Endothelial cell of umbilical vein (primary cell): ENCODE data around the gene IL36RN. TPM values are rescaled to one million over a fixed set of nuclear protein-coding genes. Genes with fewer than 3 reads are reported as not detected.

Source experiments
- BruUV-seq: library from RNA; stranded (reverse); fragments of 400-500 nt; replicated peaks from 2 replicates; lab custom pipeline; 2021; lab: Mats Ljungman, UMichigan
- CTCF ChIA-PET: fragments of 300-600, 350-600 bp; sonication (Branson Sonifier 250); formaldehyde crosslinking; loops from one replicate; lab custom pipeline; 2021; ENCODE audit warnings: antibody characterized with exemption, inconsistent platforms; lab: Charles Lee
- POLR2A ChIA-PET: fragments of 300-600, 350-600 bp; sonication (Branson Sonifier 250); formaldehyde crosslinking; loops from one replicate; lab custom pipeline; 2021; ENCODE audit warnings: antibody characterized with exemption, inconsistent platforms; lab: Charles Lee
- DNase-seq: peaks from one replicate; pipeline ENCODE4 v3.0.0-alpha.2; 2011; ENCODE audit warnings: low read depth, low spot score
- FAIRE-seq: peaks from 2 replicates; lab custom pipeline; 2011; peaks lifted over from hg19 to GRCh38; lab: Jason Lieb, UNC
- H2AFZ ChIP-seq: 2 replicates; pipeline ENCODE4 v1.6.0; 2012; ENCODE audit warnings: low read depth, low read length, control low read depth, inconsistent platforms
- H3K27ac ChIP-seq: 2 replicates; pipeline ENCODE4 v1.5.1; 2011; ENCODE audit warnings: low read depth, mild to moderate bottlenecking, control low read depth, low read length, moderate library complexity; ENCODE audit not compliant: insufficient read depth
- H3K27me3 ChIP-seq, 2 experiments: 2 replicates each; pipeline versions ENCODE4 v1.6.0 to v1.6.1; 2011; ENCODE audit warnings: low read length in 2 of 2, mixed read lengths in 1 of 2; ENCODE audit not compliant: control insufficient read depth in 2 of 2, insufficient read depth in 2 of 2
- H3K36me3 ChIP-seq, 2 experiments: 2 replicates in 1 of 2; 3 replicates in 1 of 2; pipeline ENCODE4 v1.5.1; 2011; ENCODE audit warnings: low read length in 2 of 2, mild to moderate bottlenecking in 1 of 2, moderate library complexity in 1 of 2; ENCODE audit not compliant: control insufficient read depth in 2 of 2, insufficient read depth in 2 of 2; ENCODE audit errors: extremely low read depth in 1 of 2
- H3K4me1 ChIP-seq: 3 replicates; pipeline ENCODE4 v1.5.1; 2011; ENCODE audit warnings: mild to moderate bottlenecking, low read length; ENCODE audit not compliant: control insufficient read depth, insufficient read depth; ENCODE audit errors: extremely low read depth
- H3K4me2 ChIP-seq: 2 replicates; pipeline ENCODE4 v1.6.1; 2011; ENCODE audit warnings: low read length, control low read depth, mixed read lengths; ENCODE audit not compliant: insufficient read depth
- H3K4me3 ChIP-seq, 3 experiments: fragments of 200-600 bp in 1 of 3; sonication (generic), shearing (Covaris generic) in 1 of 3; replicated peaks in 1 of 3; 2 replicates each; pipeline ENCODE4 v1.5.1; 2011 to 2016; ENCODE audit warnings: control low read depth in 3 of 3, low read length in 3 of 3, mild to moderate bottlenecking in 2 of 3, inconsistent platforms in 1 of 3, low read depth in 1 of 3, moderate library complexity in 1 of 3; ENCODE audit not compliant: insufficient read depth in 1 of 3
- H3K79me2 ChIP-seq: 2 replicates; pipeline ENCODE4 v1.6.0; 2012; ENCODE audit warnings: low read length, inconsistent platforms; ENCODE audit not compliant: control insufficient read depth, insufficient read depth
- H3K9ac ChIP-seq: replicated peaks from 2 replicates; pipeline ENCODE3; 2011; ENCODE audit warnings: low read length, control low read depth; ENCODE audit not compliant: insufficient read depth; ENCODE audit errors: extremely low read depth
- H3K9me1 ChIP-seq: replicated peaks from 3 replicates; pipeline ENCODE4 v1.6.0; 2011; ENCODE audit warnings: mild to moderate bottlenecking, low read length; ENCODE audit not compliant: control insufficient read depth, insufficient read depth; ENCODE audit errors: extremely low read depth
- H3K9me3 ChIP-seq: replicated peaks from 2 replicates; pipeline ENCODE4 v1.5.1; 2012; ENCODE audit warnings: low read length, inconsistent platforms; ENCODE audit not compliant: control insufficient read depth, insufficient read depth
- H4K20me1 ChIP-seq: replicated peaks from 2 replicates; pipeline ENCODE3; 2011; ENCODE audit warnings: mild to moderate bottlenecking, low read length; ENCODE audit not compliant: control insufficient read depth, insufficient read depth; ENCODE audit errors: extremely low read depth
- EZH2 ChIP-seq: IDR thresholded peaks from 2 replicates; pipeline ENCODE4 v1.6.1; 2012; ENCODE audit warnings: borderline replicate concordance, low read depth, mild to moderate bottlenecking, moderate library complexity, low read length, inconsistent platforms; ENCODE audit not compliant: severe bottlenecking
- FOS ChIP-seq: IDR thresholded peaks from 2 replicates; pipeline ENCODE4 v1.6.1; 2011; ENCODE audit warnings: mild to moderate bottlenecking, low read length, moderate library complexity, borderline replicate concordance; ENCODE audit not compliant: insufficient read depth
- GATA2 ChIP-seq: IDR thresholded peaks from 2 replicates; pipeline ENCODE4 v1.7.0; 2011; ENCODE audit warnings: low read depth, mild to moderate bottlenecking, moderate library complexity, mixed read lengths, low read length; ENCODE audit not compliant: insufficient read length, insufficient read depth
- JUN ChIP-seq: IDR thresholded peaks from 2 replicates; pipeline ENCODE4 v1.6.1; 2011; ENCODE audit warnings: borderline replicate concordance, low read depth; ENCODE audit not compliant: insufficient read length, insufficient read depth
- MYC ChIP-seq: IDR thresholded peaks from one replicate; pipeline ENCODE4 v1.6.1; 2011; ENCODE audit warnings: mild to moderate bottlenecking, low read depth, low read length
- POLR2A ChIP-seq: IDR thresholded peaks from 2 replicates; pipeline ENCODE4 v1.6.1; 2012; ENCODE audit warnings: low read depth, mild to moderate bottlenecking, control low read depth, low read length
- POLR2AphosphoS5 ChIP-seq: IDR thresholded peaks from 2 replicates; pipeline ENCODE4 v1.6.1; 2012; ENCODE audit warnings: low read depth, mild to moderate bottlenecking, control low read depth, low read length, moderate library complexity; ENCODE audit not compliant: insufficient read depth
- dilution Hi-C: fragments of 300-500 bp; cut with MboI; formaldehyde crosslinking; loops from one replicate; pipeline ENCODE4 v1.15.0; 2019; ENCODE audit warnings: low sequenced_read_pairs; ENCODE audit not compliant: extremely low pct_ligation_motif_present
- intact Hi-C: fragments of 100-400 bp; cut with micrococcal nuclease; formaldehyde crosslinking; loops from one replicate; pipeline ENCODE4 v1.10.0; 2022
- polyA plus RNA-seq, 4 experiments: library from polyadenylated mRNA; depleted of rRNA in 3 of 4; stranded (reverse) in 3 of 4; unstranded in 1 of 4; fragments of >200 nt; gene quantifications; 2 replicates each; pipeline versions ENCODE4 v1.2.1 to v1.2.3, GENCODE V29; 2011 to 2012; ENCODE audit warnings: missing spikeins in 1 of 4
- total RNA-seq: library from RNA; stranded (reverse); gene quantifications from 2 replicates; pipeline ENCODE4 v1.2.3, GENCODE V29; 2021
- TF ChIP-seq, protein P1 (sequence below), 2 donors: IDR thresholded peaks; 1 replicate in 1 of 2; 2 replicates in 1 of 2; pipeline ENCODE4 v1.5.1; 2011; ENCODE audit warnings: low read length in 2 of 2, mild to moderate bottlenecking in 2 of 2, moderate library complexity in 2 of 2, control low read depth in 1 of 2, inconsistent platforms in 1 of 2, low read depth in 1 of 2; ENCODE audit not compliant: insufficient read depth in 1 of 2; ENCODE audit errors: extremely low read depth in 1 of 2
- TF ChIP-seq, protein P2 (sequence below): IDR thresholded peaks from 2 replicates; pipeline ENCODE4 v1.6.1; 2011; ENCODE audit not compliant: insufficient read depth, insufficient read length

IL36RN gene
- total and polyA plus RNA-seq, 2 donors (not counting 3 experiments of a cell fraction or from before 2014, with no cell fraction given), result not detected

DNA sequence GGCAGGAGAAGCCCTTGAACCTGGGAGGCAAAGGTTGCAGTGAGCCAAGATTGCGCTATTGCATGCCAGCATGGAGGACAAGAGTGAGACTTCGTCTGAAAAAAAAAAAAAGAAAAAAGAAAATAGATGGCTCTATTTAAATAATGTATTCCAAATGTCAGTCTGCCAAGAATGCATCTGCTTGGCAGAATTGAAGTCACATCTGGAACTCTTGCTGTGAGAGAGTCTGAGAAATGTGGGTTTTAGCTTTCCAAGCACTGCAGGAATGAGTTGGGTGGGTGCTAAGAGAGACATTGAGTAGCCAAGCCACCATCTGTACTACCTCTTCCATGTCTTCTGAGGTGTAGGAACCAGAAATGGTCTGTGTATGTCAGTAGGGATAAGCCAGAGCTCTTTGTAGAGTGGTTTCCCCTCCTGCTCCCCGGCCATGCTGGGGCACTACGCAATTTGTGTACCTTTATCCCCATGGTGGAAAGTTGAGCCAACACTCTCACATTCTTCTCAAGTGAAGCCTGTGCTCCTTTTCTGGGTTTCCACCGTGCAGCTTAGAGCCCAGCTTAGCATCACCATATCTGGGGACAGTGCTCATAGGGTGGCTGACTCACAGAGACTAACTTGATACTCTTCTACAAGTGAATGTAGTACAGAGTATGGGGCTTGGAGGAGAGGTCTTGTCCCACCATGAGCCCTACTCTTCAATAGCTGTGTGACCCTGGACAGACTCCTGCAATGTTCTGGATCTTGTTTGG, 34.0 kb downstream of the IL36RN start:
- intact Hi-C loops, result no loop called here
- no peaks in the 10 kb centered on the region for H4K20me1 ChIP-seq
- ChIA-PET POLR2A (no interaction called here), CTCF (interaction anchor here (1.0 kb wide), 1 partner anchor 50 kb away, joined by 3 read pairs; no protein-coding TSS in a partner anchor)
- no peak for FAIRE-seq
- no peaks in the 10 kb centered on the region for H3K79me2 ChIP-seq
- H3K9me1 ChIP-seq, result no peaks in the 10 kb centered on the region
- no peaks in the 10 kb centered on the region for H3K36me3 ChIP-seq
- H3K4me2 ChIP-seq, result no peak overlapping the region
- no peak overlapping the region for H3K27ac ChIP-seq
- no peak for DNase-seq
- H3K4me1 ChIP-seq, result no peaks in the 10 kb centered on the region
- TF ChIP-seq MYC (no peak), FOS (no peak), EZH2 (no peak), GATA2 (no peak), POLR2AphosphoS5 (no peak), JUN (no peak), POLR2A (no peak)
- TF ChIP-seq, protein P1, sequence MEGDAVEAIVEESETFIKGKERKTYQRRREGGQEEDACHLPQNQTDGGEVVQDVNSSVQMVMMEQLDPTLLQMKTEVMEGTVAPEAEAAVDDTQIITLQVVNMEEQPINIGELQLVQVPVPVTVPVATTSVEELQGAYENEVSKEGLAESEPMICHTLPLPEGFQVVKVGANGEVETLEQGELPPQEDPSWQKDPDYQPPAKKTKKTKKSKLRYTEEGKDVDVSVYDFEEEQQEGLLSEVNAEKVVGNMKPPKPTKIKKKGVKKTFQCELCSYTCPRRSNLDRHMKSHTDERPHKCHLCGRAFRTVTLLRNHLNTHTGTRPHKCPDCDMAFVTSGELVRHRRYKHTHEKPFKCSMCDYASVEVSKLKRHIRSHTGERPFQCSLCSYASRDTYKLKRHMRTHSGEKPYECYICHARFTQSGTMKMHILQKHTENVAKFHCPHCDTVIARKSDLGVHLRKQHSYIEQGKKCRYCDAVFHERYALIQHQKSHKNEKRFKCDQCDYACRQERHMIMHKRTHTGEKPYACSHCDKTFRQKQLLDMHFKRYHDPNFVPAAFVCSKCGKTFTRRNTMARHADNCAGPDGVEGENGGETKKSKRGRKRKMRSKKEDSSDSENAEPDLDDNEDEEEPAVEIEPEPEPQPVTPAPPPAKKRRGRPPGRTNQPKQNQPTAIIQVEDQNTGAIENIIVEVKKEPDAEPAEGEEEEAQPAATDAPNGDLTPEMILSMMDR (IDR thresholded peaks at IDR 0.05; ENCODE audit: extremely low read depth in 1 of 2, insufficient read depth in 1 of 2, low read depth in 1 of 2, low read length in 2 of 2), result no peak
- TF ChIP-seq, protein P2, sequence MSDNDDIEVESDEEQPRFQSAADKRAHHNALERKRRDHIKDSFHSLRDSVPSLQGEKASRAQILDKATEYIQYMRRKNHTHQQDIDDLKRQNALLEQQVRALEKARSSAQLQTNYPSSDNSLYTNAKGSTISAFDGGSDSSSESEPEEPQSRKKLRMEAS, result no peak
- no peaks in the 10 kb centered on the region for H3K27me3 ChIP-seq
- no peak overlapping the region for H3K4me3 ChIP-seq
- BruUV-seq, result no TSS peak
- H2AFZ ChIP-seq, result no peak overlapping the region
- no peak overlapping the region for H3K9ac ChIP-seq
- no peaks in the 10 kb centered on the region for H3K9me3 ChIP-seq
- dilution Hi-C loops, result no loop called here
